Measurements from ENCODE around the gene GTF2H2C.
A peak's percentile ranks its signal among the peaks of the same experiment; 100 is the strongest.
"Not testable (repeated sequence)": the region's sequence is repeated elsewhere in the genome, so short reads cannot be mapped to it uniquely, and the experiment has no call there.

The GTF2H2C gene

DNA sequence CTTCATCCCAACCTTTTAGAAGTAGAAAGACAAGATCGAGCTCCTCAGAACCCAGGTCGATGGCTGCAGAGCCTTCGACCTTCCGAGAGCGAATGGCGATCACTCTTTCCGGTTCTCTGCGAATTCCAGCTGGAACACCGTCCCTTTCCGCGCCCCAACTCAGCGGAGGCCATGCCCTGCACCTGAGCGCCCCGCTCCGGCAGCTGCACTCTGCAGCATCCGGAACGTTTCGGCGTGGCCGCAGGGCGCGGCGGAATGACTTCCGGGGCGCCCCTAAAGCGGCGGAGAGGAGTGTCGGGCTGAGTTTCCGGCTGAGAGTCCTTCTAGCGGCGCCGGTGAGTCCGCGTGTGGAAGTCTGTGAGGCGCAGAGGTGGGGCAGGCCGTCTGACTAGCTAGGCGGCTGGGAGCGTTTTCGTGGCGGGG lies at the start of gene GTF2H2C:
Gene GTF2H2C (plus strand): TSS at position 284 of the 423 bp plus-strand sequence. CDS start 4,942 bp downstream, outside the sequence.
- peak; percentile 37 to 39 for DNase-seq (ENCODE audit: low read depth in 2 of 2)

DNA sequence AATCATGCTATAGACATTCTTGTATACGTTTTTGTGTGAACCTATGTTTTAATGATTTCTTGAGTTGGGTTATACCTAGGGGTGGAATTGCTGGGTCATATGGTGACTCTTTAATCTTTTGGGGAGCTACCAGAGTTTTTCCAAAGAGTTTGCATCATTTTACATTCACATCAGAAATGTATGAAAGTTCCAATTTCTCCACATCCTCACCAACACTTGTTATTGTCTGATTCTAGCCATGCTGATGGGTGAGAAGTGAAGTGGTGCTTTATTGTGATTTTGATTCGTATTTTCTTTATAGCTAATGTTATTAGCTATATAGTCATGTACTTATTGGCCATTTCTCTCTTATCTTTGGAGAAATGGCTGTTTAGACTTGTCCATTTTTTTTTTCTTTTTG lies 49.3 kb upstream of the GTF2H2C start:
- no peak for DNase-seq (ENCODE audit: low read depth in 2 of 2)

DNA sequence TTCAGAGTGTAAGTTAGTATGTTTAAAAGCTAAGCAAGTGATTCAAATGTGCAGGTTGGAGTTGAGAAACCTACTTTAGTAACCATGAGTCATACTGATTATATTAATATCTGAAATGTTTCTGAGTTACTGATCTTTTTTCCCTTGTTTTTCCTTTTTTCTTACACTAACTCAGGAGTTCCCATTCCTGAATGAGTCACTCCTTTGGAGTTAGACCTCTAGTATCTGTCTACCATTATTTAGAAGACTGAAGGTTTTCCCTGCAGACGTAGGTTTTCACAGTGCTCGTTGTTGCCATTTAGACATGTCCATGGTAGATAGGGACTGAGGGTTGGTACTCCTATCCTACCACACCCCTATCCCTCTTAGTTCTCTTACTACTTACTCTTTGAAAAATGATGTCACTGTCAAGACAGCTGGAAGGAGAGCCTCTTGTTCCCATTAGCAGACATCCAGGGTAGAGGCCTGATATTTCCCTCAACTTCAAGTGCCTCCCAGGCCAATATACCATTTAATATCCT lies 47.2 kb upstream of the GTF2H2C start:
- DNase-seq (ENCODE audit: low read depth in 2 of 2), result no peak

DNA sequence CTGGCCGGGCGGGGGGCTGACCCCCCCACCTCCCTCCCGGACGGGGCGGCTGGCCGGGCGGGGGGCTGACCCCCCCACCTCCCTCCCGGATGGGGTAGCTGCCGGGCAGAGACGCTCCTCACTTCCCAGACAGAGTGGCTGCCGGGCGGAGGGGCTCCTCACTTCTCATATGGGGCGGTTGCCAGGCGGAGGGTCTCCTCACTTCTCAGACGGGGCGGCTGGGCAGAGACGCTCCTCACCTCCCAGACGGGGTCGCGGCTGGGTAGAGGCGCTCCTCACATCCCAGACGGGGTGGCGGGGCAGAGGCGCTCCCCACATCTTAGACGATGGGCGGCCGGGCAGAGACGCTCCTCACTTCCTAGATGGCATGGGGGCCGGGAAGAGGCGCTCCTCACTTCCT lies 44.4 kb upstream of the GTF2H2C start:
- not testable (repeated sequence) for DNase-seq (ENCODE audit: low read depth in 2 of 2)

DNA sequence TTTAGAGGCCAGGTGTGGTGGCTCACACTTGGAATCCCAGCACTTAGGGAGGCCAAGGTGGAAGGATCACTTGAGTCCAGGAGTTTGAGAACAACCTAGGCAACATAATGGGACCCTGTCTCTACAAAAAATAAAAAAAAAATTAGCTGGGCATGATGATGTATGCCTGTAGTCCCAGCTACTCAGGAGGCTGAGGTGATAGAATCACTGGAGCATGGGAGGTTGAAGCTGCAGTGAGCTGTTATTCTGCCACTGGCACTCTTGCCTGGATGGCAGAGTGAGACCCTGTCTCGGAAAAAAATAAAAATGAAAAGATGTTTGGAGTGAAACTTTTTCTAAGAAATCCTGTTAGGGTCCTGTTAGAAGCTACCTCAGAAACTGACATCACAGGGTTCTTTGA lies 43.2 kb upstream of the GTF2H2C start:
- no peak for DNase-seq (ENCODE audit: low read depth in 2 of 2)

DNA sequence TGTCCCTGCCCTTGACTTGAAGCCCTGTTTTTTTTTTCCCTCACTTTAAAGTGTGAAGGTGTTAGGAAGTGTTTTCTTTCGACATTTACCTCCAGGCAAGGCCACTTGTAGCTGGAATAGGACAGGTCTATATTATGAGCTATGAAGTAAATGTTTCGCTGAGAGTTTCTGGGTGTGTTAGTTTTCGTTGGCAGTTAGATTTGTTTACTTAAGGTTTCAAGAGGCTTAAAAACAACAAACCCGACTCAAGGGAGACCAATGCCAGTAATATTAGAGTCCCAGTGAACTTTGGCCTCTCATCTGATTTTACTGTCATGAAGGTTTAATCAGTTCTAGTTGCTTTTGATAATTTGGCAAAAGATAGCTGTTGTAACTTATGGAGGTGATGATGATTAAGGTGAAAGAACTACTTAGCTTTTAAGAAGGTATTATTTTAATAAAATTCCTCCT lies 42.2 kb upstream of the GTF2H2C start:
- DNase-seq (ENCODE audit: low read depth in 2 of 2), result no peak

DNA sequence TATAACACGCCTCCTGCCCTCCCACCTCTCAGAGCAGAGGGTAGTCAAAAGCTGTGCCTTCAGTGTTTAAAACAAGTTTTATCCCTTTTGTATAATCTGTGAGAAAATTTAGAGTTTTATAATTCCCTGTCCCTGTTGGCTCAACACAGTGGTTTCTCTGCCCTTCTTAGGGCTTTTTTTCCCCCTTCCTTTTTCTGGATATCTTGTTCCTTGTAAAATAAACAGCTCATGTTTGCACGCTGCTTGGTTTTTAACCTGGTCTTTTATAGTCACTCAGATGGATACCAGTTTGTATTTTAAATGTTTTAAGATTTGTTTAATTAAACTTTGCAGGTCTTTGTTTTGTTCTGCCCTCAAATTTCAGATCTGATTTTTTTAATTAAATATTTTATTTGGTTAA lies 40.7 kb upstream of the GTF2H2C start:
- no peak for DNase-seq (ENCODE audit: low read depth in 2 of 2)

DNA sequence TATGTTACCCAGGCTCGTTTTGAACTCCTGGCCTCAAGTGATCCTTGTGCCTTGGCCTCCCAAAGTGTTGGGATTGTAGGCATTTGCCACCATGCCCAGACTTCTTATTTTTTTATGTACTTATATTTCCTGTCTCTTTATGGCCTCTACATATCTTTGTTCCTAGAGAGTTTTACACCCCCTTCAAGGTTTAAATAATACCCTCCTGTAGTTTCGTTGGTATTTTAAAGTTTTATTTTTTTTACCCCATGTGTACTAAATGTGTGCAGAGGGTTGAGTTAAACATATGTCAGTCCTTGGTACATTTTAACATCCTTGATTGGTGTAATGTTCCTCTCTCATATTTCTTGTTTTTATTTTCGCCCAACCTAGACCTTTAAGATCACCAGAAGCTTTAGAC lies 38.0 kb upstream of the GTF2H2C start:
- DNase-seq (ENCODE audit: low read depth in 2 of 2), result no peak

DNA sequence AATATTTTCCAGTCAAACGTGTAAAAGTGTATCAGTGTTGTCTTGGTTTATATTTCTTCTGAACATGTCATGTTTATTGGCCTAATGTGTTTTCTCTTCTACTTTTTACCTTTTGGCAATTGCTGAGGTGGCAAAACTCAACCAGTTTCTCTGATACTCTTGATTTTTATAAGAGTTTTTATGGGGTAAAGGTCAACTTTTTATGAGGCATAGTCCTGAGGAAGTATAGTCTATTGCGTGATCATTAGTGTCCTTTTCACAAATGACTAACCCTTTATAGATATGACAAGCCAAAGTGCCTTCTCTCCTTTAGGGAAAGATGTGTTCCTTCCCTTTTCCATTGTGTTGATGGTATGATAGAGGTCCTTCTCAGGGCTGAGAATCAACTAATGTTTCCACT lies 34.5 kb upstream of the GTF2H2C start:
- DNase-seq (ENCODE audit: low read depth in 2 of 2), result no peak

DNA sequence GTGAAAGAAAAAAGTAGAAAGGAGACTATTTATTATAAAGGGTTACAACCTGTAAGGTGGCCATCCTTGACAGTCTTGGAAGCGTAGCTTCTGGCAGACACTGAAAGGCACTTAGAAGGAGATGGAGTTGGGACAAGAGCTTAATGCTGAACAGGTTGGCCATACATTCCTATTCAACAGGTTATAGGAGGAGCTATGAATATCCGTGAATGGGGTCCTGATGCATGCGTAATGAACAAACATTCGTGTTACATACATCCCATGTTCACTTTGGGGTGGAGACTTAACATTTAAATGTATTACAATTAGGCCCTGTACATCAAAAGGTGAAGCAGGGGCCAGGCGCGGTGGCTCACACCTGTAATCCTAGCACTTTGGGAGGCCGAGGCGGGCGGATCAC lies 33.3 kb upstream of the GTF2H2C start:
- DNase-seq (ENCODE audit: low read depth in 2 of 2), result no peak

DNA sequence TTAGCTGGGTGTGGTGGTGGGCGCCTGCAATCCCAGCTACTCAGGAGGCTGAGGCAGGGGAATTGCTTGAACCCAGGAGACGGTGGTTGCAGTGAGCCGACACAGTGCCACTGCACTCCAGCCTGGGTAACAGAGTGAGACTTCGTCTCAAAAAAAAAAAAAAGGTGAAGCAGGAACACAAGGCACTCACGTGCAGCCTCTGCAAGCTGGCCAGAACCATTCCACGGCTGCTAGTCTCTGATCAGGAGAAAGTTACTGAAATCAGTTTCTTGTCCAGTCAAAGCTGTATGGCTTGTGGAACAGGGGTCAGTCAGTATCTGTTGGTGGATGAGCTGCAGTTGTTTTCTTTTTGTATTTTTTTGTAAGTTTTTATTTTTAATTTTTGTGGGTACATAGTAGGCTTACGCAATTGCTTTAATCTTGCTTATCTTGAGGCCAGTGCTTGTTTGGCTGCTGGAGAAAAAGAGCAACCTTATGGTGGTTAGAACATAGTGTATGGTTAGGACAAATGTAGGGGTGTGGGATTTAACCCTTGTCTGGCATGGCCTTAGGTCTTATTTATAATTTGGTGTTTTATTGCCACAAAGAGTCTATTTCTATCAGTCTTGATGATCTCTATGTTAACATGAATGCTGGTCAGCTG lies 32.7 kb upstream of the GTF2H2C start:
- no peak for DNase-seq (ENCODE audit: low read depth in 2 of 2)

DNA sequence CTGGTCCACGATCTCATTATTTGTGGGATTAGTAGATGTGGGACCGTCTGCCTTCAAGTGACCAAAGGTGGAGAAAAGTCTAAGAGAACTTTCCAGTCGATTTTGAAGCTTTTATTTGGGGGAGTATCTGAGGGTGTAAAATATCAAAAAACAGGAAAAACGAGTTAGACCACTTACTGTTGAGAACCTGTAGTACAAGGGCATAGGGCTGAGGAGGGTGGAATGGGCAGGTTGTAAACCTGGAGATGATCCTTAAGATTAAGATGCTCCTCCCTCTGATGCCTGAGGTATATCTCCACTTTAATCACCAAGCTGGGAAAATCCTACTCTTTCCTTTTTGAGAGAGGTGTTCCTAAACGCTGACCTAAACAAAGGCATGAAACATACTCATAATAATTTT lies 32.0 kb upstream of the GTF2H2C start:
- no peak for DNase-seq (ENCODE audit: low read depth in 2 of 2)

DNA sequence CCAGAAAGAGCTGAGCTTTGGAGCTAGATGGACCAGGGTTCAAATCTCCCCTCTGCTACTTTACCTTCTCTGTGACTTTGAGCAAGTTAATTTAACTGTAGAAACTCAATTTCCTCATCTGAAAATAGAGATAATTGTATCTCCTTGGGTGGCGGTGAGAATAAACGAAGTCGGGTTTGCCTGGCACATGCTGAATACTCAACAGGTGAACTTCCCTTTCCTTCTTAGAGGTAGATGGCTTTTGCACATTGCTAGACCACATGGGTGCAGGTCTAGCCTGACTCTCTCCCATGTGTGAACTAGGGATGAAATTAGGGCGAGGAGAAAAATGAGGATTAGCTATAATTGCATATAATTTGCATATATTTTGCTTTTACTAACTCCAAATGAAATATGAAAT lies 31.4 kb upstream of the GTF2H2C start:
- no peak for DNase-seq (ENCODE audit: low read depth in 2 of 2)

DNA sequence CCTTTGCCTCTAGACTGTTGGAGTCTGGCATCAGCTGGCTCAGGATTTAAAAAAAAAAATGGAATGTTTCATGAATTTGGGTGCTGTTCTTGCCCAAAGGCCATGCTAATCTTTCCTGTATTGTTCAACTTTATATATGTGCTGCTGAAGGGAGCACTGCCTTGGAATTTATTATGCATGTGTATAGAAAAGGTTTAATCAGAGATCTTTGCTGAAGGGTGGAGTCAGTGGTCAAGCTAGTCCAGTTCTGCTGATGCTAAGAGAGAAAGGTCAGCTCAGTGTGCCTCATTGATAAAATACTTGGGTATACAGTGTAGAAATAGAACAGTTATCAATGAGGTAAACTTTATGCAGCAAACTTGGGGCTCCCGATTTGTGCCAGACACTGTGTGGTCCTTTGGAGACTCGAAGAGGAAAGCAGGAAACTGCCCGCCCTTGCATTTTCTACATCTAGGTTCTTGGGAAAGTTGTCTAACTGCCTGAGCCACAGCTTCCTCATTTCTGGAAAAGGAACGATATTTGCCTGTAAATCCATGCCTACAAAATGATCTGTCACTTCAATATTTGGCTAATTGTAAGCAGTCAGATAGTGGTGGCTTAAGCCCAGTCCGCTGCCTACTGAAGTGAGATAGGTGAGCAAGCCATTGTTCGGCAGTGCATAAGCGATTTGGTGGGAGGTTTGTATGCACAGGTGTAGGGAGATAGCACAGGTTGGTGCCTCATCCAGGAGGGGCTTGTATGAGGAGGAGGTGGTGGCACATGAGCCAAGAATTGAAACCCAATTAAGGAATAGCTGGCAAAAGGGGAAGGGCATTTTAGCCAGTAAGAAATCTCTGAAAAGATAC lies 29.2 kb upstream of the GTF2H2C start:
- no peak for DNase-seq (ENCODE audit: low read depth in 2 of 2)

DNA sequence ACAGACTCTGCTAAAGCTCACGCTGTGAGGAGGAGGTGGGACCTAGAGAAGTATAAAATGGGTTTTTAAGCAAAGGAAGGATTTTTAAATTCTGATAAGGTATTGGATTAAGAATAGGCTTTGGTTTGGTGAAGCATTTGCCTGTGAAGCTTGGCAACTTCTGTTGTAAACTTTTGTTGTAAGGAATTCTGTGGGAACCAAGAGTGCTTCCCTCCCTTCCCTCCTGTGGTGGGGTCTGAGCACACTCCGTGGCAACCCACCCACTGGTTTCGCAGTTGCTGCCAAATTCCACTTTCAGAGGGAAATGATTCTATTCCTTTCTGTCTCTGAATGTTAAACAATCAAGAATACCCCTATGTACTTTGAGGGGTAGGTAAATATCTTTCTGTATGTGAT lies 28.6 kb upstream of the GTF2H2C start:
- DNase-seq (ENCODE audit: low read depth in 2 of 2), result no peak

DNA sequence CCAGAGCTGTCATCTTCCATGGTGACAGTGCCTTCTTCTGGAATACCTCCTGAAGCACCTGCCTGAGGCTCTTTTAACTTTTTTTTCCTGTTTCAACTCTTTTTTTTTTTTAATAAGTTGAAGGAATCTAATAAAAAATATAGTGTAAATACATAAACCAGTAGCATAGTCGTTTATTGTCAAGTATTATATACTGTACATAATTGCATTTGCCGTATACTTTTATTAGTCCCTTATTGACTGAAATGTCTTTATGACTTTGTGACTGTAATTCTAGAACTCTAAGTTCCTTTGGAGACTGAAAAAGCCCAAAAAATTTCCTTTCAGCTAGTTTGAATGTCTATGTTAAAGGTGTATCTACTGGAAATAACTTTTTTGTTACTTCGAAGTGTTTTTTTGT lies 22.1 kb upstream of the GTF2H2C start:
- DNase-seq (ENCODE audit: low read depth in 2 of 2), result not testable (repeated sequence)

DNA sequence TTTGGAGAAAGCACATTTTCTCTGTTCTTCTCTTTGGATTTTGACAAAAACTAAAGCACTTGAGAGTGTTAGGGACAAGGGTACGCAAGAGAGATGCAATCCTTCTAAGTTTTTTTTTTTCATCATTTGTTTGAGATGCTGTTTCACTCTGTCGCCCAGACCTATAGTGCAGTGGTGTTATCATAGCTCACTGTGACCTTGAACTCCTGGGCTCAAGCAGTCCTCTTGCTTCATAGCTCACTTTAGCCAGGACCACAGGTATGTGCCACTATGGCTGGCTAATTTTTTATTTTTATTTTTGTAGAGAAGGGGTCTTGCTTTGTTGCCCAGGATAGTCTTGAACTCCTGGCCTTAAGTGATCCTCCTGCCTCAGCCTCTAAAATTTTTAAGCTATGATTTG lies 21.3 kb upstream of the GTF2H2C start:
- DNase-seq (ENCODE audit: low read depth in 2 of 2), result not testable (repeated sequence)

DNA sequence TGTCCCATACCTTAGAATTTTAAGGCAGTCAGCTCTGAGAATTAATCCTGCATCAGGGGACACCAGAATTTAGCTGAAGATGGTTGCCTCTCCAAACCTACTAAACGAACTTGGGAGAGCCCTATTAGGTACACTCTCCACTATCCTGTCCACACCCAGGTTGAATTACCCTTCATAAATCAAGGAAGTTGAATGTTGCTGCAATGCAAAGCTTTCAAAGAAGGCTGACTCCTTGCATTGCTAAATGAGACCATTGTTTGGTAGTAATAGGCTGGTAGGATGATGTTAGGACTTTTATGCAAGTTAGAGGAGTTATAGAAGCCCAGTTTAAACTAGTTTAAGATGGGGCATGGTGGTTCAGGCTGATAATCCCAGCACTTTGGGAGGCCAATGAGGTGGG lies 18.6 kb upstream of the GTF2H2C start:
- not testable (repeated sequence) for DNase-seq (ENCODE audit: low read depth in 2 of 2)

DNA sequence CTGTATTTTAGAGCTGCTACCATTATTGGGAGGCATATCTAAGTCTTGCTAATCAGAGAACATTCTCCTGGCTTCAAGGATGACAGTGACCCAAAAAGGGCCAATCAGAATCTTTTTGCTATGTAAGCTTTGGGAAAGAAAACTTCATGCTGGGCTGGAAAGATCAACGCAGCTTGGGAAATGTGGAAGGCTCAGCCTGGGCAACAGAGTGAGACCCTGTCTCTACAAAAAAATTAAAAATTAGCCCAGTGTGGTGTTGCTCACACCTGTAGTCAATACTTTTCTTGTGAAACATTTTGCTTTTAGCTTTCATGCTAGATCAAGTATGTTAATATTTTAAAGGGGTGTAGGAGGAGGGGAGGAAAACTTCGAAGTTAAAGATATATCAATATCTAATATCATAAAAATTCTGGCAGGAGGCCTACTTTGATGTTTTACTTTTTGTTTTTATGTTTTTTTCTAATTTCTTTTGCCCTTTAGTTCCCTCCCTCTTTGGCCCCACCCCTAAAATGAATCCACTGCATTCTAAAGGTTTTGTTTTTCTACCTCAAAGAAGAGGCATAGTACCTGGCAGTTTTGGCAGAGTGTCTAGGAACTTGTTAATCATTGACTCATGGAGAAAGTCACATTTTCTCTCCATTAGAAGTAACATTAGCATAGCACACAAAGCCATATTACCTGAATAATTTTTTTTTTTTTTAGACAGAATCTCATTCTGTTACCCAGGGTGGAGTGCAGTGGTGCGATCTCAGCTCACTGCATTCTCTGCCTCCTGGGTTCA lies 17.0 kb upstream of the GTF2H2C start:
- DNase-seq (ENCODE audit: low read depth in 2 of 2), result not testable (repeated sequence)

DNA sequence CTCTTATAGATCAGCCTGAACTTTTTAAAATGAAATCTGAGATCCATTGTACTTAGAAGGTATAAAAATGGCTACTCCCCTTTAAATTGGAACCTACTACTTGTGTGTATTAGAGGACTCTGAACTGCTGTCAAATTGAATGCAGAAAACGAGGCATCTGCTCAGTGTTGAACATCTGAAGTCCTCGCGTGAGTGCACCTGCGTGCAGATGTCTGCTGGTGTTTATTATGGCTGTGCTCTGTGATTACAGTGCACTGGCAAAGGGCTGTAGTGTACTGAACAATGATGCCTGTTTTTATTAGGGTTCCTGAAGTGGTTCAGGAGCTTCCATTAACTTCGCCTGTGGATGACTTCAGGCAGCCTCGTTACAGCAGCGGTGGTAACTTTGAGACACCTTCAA lies 15.4 kb upstream of the GTF2H2C start:
- not testable (repeated sequence) for DNase-seq (ENCODE audit: low read depth in 2 of 2)

DNA sequence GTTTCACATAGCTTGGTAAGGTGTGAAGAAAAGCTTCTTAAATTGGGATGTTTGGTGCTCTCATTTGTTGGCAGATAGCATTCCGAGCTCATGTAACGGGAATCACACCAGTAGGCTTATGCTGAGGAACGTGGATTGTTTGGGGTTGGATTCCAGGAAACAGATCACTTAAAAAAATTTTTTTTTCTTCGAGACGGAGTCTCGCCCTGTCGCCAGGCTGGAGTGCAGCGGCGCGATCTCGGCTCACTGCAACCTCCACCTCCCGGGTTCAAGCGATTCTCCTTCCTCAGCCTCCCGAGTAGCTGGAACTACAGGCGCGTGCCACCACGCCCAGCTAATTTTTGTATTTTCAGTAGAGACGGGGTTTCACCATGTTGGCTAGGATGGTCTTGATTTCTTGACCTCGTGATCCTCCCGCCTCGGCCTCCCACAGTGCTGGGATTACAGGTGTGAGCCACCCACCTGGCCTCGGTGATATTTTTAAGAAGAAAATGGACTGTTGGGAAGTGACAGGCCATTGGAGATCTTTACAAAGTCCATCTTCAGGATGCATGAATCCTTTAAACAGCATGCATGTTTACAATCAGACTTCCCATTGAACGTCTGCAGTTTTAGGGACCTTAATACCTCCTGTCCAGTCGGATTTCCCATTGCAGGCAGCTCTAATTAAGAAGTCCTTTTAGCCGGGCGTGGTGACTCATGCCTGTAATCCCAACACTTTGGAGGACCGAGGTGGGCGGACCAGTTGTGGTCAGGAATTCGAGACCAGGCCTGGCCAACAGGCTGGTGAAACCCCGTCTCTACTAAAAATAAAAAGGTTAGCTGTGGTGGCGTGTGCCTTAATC lies 818 bp downstream of the GTF2H2C start:
- not testable (repeated sequence) for DNase-seq (ENCODE audit: low read depth in 2 of 2)
